Body of pancreas (tissue), 4 donors: ENCODE results near the gene FREM3.

Experiments
- POLR2A ChIP-seq, 3 donors: fragments of 450-650 bp; IDR thresholded peaks; one replicate each; pipeline ENCODE4 v1.6.1; 2016; ENCODE audit warnings: antibody characterized with exemption in 3 of 3, mild to moderate bottlenecking in 2 of 3
- TF ChIP-seq, protein P1 (sequence below), 7 experiments: fragments of 450-650 bp in 4 of 7; fragments of 200-600 bp in 3 of 7; sonication (generic) in 3 of 7; IDR thresholded peaks; one replicate each; pipeline ENCODE4 v1.5.1; 2016 to 2019; ENCODE audit warnings: antibody characterized with exemption in 7 of 7

DNA sequence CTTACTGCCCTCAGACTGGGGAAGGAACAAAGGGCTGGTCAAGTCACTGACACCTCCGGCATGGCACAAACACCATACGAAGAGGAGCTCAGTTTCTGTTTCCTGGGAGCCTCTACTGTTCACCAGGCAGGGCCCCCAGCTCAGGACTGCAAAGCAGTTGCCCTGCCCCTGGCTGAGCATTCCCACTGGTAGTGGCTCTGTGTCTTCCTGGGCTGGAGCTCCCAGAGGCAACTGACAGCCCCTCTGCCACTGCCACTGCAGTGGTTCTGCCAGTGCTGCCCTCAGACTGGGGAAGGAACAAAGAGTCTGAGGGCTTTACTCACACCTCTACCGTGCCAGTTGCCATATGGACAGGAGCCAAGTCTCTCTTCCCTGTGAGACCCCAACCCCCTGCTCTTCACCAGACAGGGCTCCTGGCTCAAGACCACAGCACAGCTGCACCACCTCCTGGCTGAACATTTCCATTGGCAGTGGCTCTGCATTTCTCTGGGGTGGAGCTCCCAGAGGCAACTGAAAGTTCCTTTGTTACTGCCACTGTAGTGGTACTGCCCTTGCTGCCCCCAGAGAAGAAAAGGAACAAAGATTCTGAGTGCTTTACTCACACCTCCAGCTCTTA is 119.0 kb downstream of the FREM3 start:
- no peak for TF ChIP-seq POLR2A (IDR thresholded peaks at IDR 0.05)
- TF ChIP-seq, protein P1, sequence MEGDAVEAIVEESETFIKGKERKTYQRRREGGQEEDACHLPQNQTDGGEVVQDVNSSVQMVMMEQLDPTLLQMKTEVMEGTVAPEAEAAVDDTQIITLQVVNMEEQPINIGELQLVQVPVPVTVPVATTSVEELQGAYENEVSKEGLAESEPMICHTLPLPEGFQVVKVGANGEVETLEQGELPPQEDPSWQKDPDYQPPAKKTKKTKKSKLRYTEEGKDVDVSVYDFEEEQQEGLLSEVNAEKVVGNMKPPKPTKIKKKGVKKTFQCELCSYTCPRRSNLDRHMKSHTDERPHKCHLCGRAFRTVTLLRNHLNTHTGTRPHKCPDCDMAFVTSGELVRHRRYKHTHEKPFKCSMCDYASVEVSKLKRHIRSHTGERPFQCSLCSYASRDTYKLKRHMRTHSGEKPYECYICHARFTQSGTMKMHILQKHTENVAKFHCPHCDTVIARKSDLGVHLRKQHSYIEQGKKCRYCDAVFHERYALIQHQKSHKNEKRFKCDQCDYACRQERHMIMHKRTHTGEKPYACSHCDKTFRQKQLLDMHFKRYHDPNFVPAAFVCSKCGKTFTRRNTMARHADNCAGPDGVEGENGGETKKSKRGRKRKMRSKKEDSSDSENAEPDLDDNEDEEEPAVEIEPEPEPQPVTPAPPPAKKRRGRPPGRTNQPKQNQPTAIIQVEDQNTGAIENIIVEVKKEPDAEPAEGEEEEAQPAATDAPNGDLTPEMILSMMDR (IDR thresholded peaks at IDR 0.05) = no peak
